ENCODE measurements around the gene NADSYN1. TPM values are rescaled to one million over a fixed set of nuclear protein-coding genes. Genes with fewer than 3 reads are reported as not detected.

The NADSYN1 gene
- total RNA-seq, 1 donor from 2014 or later, result 66.6 TPM

DNA sequence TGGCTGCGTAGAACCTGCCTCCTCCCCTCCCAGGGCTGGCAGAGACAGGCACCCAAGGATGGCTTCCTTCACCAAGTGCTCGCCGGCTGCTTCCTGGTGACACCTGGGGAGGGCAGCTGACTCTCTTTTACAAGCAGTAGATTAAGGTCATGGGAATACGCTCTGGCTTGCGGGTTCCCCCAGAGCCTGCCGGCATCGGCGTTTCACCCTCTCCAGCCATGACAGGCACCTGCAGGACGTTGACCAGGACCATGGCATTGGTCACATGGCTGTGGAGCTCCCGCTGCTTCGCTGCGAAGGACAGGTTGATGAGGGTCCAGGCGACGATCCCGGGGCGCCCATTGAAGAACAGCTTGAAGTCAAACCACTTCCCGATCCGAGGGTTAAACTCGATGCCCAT, 14.4 kb upstream of the NADSYN1 start:
- no peak overlapping the region for H3K4me3 Mint-ChIP-seq
- H3K36me3 Mint-ChIP-seq, result peaks cover 18% of the 10 kb centered on the region

DNA sequence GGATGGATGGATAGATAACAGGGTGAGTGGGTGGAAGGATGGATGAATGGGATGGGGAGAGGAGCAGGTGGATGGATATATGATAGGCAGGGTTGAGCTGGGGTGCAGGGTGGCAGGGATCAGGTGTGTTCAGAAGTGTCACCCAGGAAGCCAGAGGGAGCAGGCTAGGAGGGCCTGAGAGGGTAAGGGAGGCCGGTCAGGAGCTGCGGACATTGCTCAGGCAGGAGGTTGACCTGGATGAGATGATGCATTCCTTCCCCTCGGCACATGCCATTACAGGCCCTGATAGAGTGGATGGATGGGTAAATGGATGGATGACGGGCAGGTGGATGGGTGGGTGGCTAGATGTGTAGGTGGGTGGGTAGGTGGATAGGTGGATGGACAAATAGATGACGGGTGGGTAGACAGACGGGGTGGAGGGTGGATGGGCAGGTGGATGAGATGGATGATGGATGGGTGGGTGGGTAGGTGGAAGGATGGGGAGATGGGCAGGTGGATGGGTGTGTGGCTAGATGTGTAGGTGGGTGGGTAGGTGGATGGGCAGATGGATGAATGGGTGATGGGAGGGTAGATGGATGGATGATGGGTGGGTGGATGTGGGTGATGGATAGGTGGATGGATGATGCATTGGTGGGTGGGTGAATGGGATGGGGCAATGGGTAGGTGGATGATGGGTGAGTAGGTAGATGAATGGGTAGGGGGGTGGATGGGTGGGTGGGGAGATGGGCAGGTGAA, 12.8 kb upstream of the NADSYN1 start:
- no peak overlapping the region for H3K4me3 Mint-ChIP-seq
- no peaks in the 10 kb centered on the region for H3K27me3 Mint-ChIP-seq
- no peak for DNase-seq (ENCODE audit: extremely low spot score, unreplicated experiment)
- H3K9me3 Mint-ChIP-seq, result no peaks in the 10 kb centered on the region
- no peak for TF ChIP-seq CTCF (conservative IDR thresholded peaks at IDR 0.05)
- no peaks in the 10 kb centered on the region for H3K4me1 Mint-ChIP-seq (ENCODE audit: unreplicated experiment)
- H3K36me3 Mint-ChIP-seq, result peaks cover 20% of the 10 kb centered on the region
- no peak overlapping the region for H3K27ac Mint-ChIP-seq

More for the DNA sequence above, 14.4 kb upstream of the NADSYN1 start:
- peaks cover 2% of the 10 kb centered on the region for H3K4me1 Mint-ChIP-seq (ENCODE audit: unreplicated experiment)
- TF ChIP-seq CTCF (conservative IDR thresholded peaks at IDR 0.05), result no peak
- H3K27ac Mint-ChIP-seq, result no peak overlapping the region
- no peaks in the 10 kb centered on the region for H3K9me3 Mint-ChIP-seq
- no peak for DNase-seq (ENCODE audit: extremely low spot score, unreplicated experiment)
- no peaks in the 10 kb centered on the region for H3K27me3 Mint-ChIP-seq

DNA sequence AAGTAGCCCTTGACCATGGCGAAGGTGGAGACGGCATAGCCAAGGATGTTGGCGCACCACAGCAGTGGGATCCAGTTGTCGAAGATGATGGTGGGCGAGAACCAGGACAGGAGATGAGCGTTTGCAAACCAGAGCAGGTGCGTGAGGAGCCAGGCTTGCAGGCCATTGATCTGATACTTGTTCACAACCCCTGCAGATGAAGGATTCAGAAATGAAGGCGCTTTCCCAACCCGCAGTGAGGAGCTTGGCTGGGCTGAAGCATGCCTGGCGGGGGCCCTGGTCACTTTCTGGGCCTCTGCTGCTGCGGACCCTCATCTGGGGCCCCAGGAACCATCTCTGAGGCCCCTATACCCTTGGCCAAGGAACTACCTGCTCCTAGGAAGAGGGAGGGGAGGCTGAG, 11.8 kb upstream of the NADSYN1 start:
- Mint-ChIP-seq H3K27ac (no peak overlapping the region), H3K9me3 (no peaks in the 10 kb centered on the region), H3K4me3 (no peak overlapping the region), H3K4me1 (ENCODE audit: unreplicated experiment) (no peaks in the 10 kb centered on the region), H3K36me3 (peaks cover 30% of the 10 kb centered on the region), H3K27me3 (no peaks in the 10 kb centered on the region)
- DNase-seq (ENCODE audit: extremely low spot score, unreplicated experiment), result no peak
- no peak for TF ChIP-seq CTCF (conservative IDR thresholded peaks at IDR 0.05)

DNA sequence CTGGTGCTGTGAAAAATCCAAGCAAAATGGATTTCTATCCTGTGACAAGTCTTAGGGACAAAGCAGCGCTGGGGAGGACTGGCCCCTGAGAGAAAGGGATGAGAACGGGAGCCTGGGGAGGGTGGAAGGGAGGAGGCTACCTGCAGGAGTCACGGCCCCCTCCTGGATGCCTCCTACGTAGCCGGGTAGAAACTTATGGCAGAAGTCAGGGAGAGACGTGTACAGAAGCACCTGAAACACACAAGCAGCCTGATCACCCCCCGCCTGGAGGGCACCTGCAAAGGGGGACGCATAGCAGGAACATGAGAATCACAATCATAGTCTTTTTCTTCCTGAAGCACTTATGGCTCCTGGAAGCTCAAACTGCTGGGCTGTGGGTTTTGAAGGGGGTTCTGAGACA, 10.9 kb upstream of the NADSYN1 start:
- Mint-ChIP-seq H3K4me3 (no peak overlapping the region), H3K9me3 (no peaks in the 10 kb centered on the region), H3K36me3 (peaks cover 37% of the 10 kb centered on the region)

GRCh38 chr11:71442880-71443279, 10.1 kb upstream of the NADSYN1 start:
- no peak for DNase-seq (ENCODE audit: extremely low spot score, unreplicated experiment)
- no peak for TF ChIP-seq CTCF (conservative IDR thresholded peaks at IDR 0.05)
- Mint-ChIP-seq H3K4me1 (ENCODE audit: unreplicated experiment) (peaks cover 10% of the 10 kb centered on the region), H3K27ac (no peak overlapping the region), H3K27me3 (no peaks in the 10 kb centered on the region), H3K36me3 (peaks cover 38% of the 10 kb centered on the region), H3K4me3 (no peak overlapping the region), H3K9me3 (no peaks in the 10 kb centered on the region)

More for the DNA sequence above, 10.9 kb upstream of the NADSYN1 start:
- no peak for TF ChIP-seq CTCF (conservative IDR thresholded peaks at IDR 0.05)
- DNase-seq (ENCODE audit: extremely low spot score, unreplicated experiment), result no peak
- Mint-ChIP-seq H3K27ac (no peak overlapping the region), H3K4me1 (ENCODE audit: unreplicated experiment) (peaks cover 4% of the 10 kb centered on the region), H3K27me3 (no peaks in the 10 kb centered on the region)
